ENCODE results near the gene TMPRSS7. TPM values are rescaled to one million over a fixed set of nuclear protein-coding genes. Genes with fewer than 3 reads are reported as not detected.
A peak's percentile ranks its signal among the peaks of the same experiment; 100 is the strongest.

The TMPRSS7 gene
- polyA plus RNA-seq, 1 experiment: not detected

- H3K27me3 ChIP-seq (ENCODE audit: control insufficient read depth, insufficient read depth, low read length): no peaks in the 10 kb centered on the region
- H3K4me3 ChIP-seq (ENCODE audit: low read depth, low read length): no peak overlapping the region
- TF ChIP-seq CTCF (IDR thresholded peaks at IDR 0.05; ENCODE audit: insufficient read depth, low read depth, low read length): no peak
- DNase-seq (ENCODE audit: low read depth): no peak
- ChIA-PET POLR2A (no interaction called here), CTCF (interaction anchor here (2.0 to 9.7 kb wide), 3 partner anchors 8 to 18 kb away, joined by 5 to 82 read pairs (median 15); no protein-coding TSS in a partner anchor)
- H3K36me3 ChIP-seq (ENCODE audit: control insufficient read depth, insufficient read depth, low read length): no peaks in the 10 kb centered on the region
Observed at GRCh38 chr3:112005091-112005672, 29.4 kb upstream of the TMPRSS7 start.

GRCh38 chr3:112007633-112008032, 26.9 kb upstream of the TMPRSS7 start:
- Histone ChIP-seq H3K4me3 (ENCODE audit: low read depth, low read length) (no peak overlapping the region), H3K27me3 (ENCODE audit: control insufficient read depth, insufficient read depth, low read length) (no peaks in the 10 kb centered on the region), H3K36me3 (ENCODE audit: control insufficient read depth, insufficient read depth, low read length) (no peaks in the 10 kb centered on the region)
- peak; percentile 31 for DNase-seq (ENCODE audit: low read depth)
- ChIA-PET POLR2A (no interaction called here), CTCF (interaction anchor here (0.7 to 2.9 kb wide), 9 partner anchors 12 to 339 kb away, joined by 3 to 21 read pairs (median 3); partner anchors contain the start of gene TMPRSS7)
- no peak for TF ChIP-seq CTCF (IDR thresholded peaks at IDR 0.05; ENCODE audit: insufficient read depth, low read depth, low read length)

GRCh38 chr3:112009670-112010069, 24.9 kb upstream of the TMPRSS7 start:
- no peaks in the 10 kb centered on the region for H3K36me3 ChIP-seq (ENCODE audit: control insufficient read depth, insufficient read depth, low read length)
- DNase-seq (ENCODE audit: low read depth): no peak
- H3K27me3 ChIP-seq (ENCODE audit: control insufficient read depth, insufficient read depth, low read length): no peaks in the 10 kb centered on the region
- ChIA-PET CTCF (interaction anchor here (8.5 kb wide), 1 partner anchor 15 kb away, joined by 203 read pairs; the partner anchor contains the start of gene TAGLN3), POLR2A (no interaction called here)
- no peak for TF ChIP-seq CTCF (IDR thresholded peaks at IDR 0.05; ENCODE audit: insufficient read depth, low read depth, low read length)
- H3K4me3 ChIP-seq (ENCODE audit: low read depth, low read length): no peak overlapping the region

GRCh38 chr3:112010636-112011035, 23.9 kb upstream of the TMPRSS7 start:
- no peak overlapping the region for H3K4me3 ChIP-seq (ENCODE audit: low read depth, low read length)
- CTCF ChIA-PET: interaction anchor here (1.3 to 8.5 kb wide), 2 partner anchors 16 to 342 kb away, joined by 3 to 203 read pairs; partner anchors contain the start of gene TAGLN3
- no peaks in the 10 kb centered on the region for H3K27me3 ChIP-seq (ENCODE audit: control insufficient read depth, insufficient read depth, low read length)
- POLR2A ChIA-PET: no interaction called here
- no peaks in the 10 kb centered on the region for H3K36me3 ChIP-seq (ENCODE audit: control insufficient read depth, insufficient read depth, low read length)
- DNase-seq (ENCODE audit: low read depth): no peak
- no peak for TF ChIP-seq CTCF (IDR thresholded peaks at IDR 0.05; ENCODE audit: insufficient read depth, low read depth, low read length)

GRCh38 chr3:112011376-112011940, 23.1 kb upstream of the TMPRSS7 start:
- no peak for DNase-seq (ENCODE audit: low read depth)
- ChIA-PET CTCF (interaction anchor here (1.3 to 8.5 kb wide), 2 partner anchors 17 to 342 kb away, joined by 3 to 203 read pairs; partner anchors contain the start of gene TAGLN3), POLR2A (no interaction called here)
- Histone ChIP-seq H3K4me3 (ENCODE audit: low read depth, low read length) (no peak overlapping the region), H3K36me3 (ENCODE audit: control insufficient read depth, insufficient read depth, low read length) (no peaks in the 10 kb centered on the region), H3K27me3 (ENCODE audit: control insufficient read depth, insufficient read depth, low read length) (no peaks in the 10 kb centered on the region)
- TF ChIP-seq CTCF (IDR thresholded peaks at IDR 0.05; ENCODE audit: insufficient read depth, low read depth, low read length): no peak
